Activated CD8-positive, alpha-beta memory T cell treated with anti-CD3 and anti-CD28 coated beads, Interleukin-2, amount 50 U/mL, for 4 hours (primary cell): ENCODE results near the gene KATNAL2.
A peak's percentile ranks its signal among the peaks of the same experiment; 100 is the strongest.
"Not testable (repeated sequence)": the region's sequence is repeated elsewhere in the genome, so short reads cannot be mapped to it uniquely, and the experiment has no call there.

Source experiments
- DNase-seq: peaks from one replicate; pipeline ENCODE4 v3.0.0-alpha.2; 2020

KATNAL2 gene

GRCh38 chr18:46939998-46940571, 22.7 kb downstream of the KATNAL2 start:
- DNase-seq: no peak

- DNase-seq: no peak
These were observed 25.2 kb downstream of the KATNAL2 start for GRCh38 chr18:46942646-46943045.

- peak; percentile 25 for DNase-seq
These were observed 29.4 kb downstream of the KATNAL2 start for GRCh38 chr18:46946656-46947282.

- no peak for DNase-seq
These were observed 32.8 kb downstream of the KATNAL2 start for GRCh38 chr18:46950064-46950656.

- no peak for DNase-seq
These were observed 35.8 kb downstream of the KATNAL2 start for GRCh38 chr18:46953195-46953594.

GRCh38 chr18:46958209-46958608, 40.8 kb downstream of the KATNAL2 start:
- no peak for DNase-seq

- not testable (repeated sequence) for DNase-seq
These were observed 46.5 kb downstream of the KATNAL2 start for GRCh38 chr18:46963656-46964578.

GRCh38 chr18:46964579-46965293, 47.3 kb downstream of the KATNAL2 start:
- DNase-seq: not testable (repeated sequence)

GRCh38 chr18:46966266-46966665, 48.9 kb downstream of the KATNAL2 start:
- DNase-seq: not testable (repeated sequence)

GRCh38 chr18:46969551-46969950, 52.1 kb downstream of the KATNAL2 start:
- not testable (repeated sequence) for DNase-seq

- not testable (repeated sequence) for DNase-seq
These were observed 102.5 kb downstream of the KATNAL2 start for GRCh38 chr18:47019870-47020269.

GRCh38 chr18:47020757-47021156, 103.4 kb downstream of the KATNAL2 start:
- not testable (repeated sequence) for DNase-seq

GRCh38 chr18:47022821-47023220, 105.4 kb downstream of the KATNAL2 start:
- not testable (repeated sequence) for DNase-seq

GRCh38 chr18:47023769-47024465, 106.5 kb downstream of the KATNAL2 start:
- not testable (repeated sequence) for DNase-seq

GRCh38 chr18:47025557-47026174, 108.3 kb downstream of the KATNAL2 start:
- DNase-seq: not testable (repeated sequence)

GRCh38 chr18:47028738-47029137, 111.3 kb downstream of the KATNAL2 start:
- not testable (repeated sequence) for DNase-seq

GRCh38 chr18:47029684-47030353, 112.4 kb downstream of the KATNAL2 start:
- not testable (repeated sequence) for DNase-seq

GRCh38 chr18:47030887-47031286, 113.5 kb downstream of the KATNAL2 start:
- not testable (repeated sequence) for DNase-seq

- no peak for DNase-seq
These were observed 115.5 kb downstream of the KATNAL2 start for GRCh38 chr18:47032945-47033344.

- DNase-seq: not testable (repeated sequence)
These were observed 117.2 kb downstream of the KATNAL2 start for GRCh38 chr18:47034591-47034990.
